Ovary (tissue), 3 donors: Measurements from ENCODE around the gene NCDN.

Experiments used
- EP300 ChIP-seq: sonication (generic); formaldehyde crosslinking; IDR thresholded peaks from one replicate; pipeline ENCODE4 v1.6.1; 2017; ENCODE audit warnings: antibody characterized with exemption
- POLR2A ChIP-seq: fragments of 450-650 bp; IDR thresholded peaks from one replicate; pipeline ENCODE4 v1.6.1; 2017; ENCODE audit warnings: antibody characterized with exemption, mild to moderate bottlenecking, moderate library complexity
- TF ChIP-seq, protein P1 (sequence below), 3 donors: fragments of 450-650 bp in 2 of 3; fragments of 200-600 bp in 1 of 3; IDR thresholded peaks; one replicate each; pipeline versions ENCODE4 v1.5.1 to v1.8.0; 2016 to 2022; ENCODE audit warnings: antibody characterized with exemption in 3 of 3, mild to moderate bottlenecking in 1 of 3
- donor health status: DM: no; HTN: no; CAD: no.

DNA sequence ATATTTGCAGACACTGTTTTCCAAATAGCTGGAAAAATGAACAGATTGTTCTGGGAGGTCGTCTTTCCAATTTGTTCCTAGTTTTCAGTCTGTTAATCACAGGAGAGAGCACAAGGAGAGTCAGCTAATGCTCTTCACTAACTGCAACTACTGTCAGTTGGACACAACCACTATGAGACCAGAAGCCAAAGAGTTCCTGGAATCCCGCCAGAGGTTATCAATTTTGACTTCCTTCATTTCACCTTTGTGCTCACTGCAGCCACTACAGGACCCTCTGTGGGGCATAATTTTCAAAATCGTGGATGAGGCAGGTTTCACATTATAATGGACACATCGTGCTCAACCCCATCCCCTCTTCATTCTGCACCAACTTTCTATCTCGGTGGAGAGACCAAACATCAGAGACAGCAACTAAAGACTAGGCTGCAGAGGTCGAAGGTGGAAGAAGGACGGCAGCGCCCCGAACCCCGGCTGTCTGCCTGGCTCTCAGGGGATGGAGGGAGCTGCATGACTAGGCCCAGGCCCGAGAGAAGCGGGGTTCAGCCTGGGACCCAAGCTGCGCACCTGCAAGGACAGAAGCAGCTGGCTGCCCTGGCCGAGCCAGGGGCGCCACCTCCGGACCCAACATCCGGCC lies 998 bp upstream of the NCDN start:
- TF ChIP-seq, protein P1, sequence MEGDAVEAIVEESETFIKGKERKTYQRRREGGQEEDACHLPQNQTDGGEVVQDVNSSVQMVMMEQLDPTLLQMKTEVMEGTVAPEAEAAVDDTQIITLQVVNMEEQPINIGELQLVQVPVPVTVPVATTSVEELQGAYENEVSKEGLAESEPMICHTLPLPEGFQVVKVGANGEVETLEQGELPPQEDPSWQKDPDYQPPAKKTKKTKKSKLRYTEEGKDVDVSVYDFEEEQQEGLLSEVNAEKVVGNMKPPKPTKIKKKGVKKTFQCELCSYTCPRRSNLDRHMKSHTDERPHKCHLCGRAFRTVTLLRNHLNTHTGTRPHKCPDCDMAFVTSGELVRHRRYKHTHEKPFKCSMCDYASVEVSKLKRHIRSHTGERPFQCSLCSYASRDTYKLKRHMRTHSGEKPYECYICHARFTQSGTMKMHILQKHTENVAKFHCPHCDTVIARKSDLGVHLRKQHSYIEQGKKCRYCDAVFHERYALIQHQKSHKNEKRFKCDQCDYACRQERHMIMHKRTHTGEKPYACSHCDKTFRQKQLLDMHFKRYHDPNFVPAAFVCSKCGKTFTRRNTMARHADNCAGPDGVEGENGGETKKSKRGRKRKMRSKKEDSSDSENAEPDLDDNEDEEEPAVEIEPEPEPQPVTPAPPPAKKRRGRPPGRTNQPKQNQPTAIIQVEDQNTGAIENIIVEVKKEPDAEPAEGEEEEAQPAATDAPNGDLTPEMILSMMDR (IDR thresholded peaks at IDR 0.05): no peak
- TF ChIP-seq POLR2A (no peak), EP300 (no peak)
